NCI-H526 (cell line): ENCODE results near the gene DDIAS.
"Not testable (repeated sequence)": the region's sequence is repeated elsewhere in the genome, so short reads cannot be mapped to it uniquely, and the experiment has no call there.

Source experiments
- DNase-seq, 2 experiments: peaks; one replicate each; lab custom pipeline; 2025; lab: John Stamatoyannopoulos, UW

The DDIAS gene

GRCh38 chr11:82889133-82890001 lies 12.2 kb upstream of the DDIAS start:
- DNase-seq = no peak

- DNase-seq = no peak
Observed at GRCh38 chr11:82890002-82890341, 11.6 kb upstream of the DDIAS start.

- no peak for DNase-seq
Observed at GRCh38 chr11:82890936-82891335, 10.6 kb upstream of the DDIAS start.

GRCh38 chr11:82892611-82893169 lies 8.8 kb upstream of the DDIAS start:
- no peak for DNase-seq

- no peak for DNase-seq
Observed at GRCh38 chr11:82895437-82896091, 6.0 kb upstream of the DDIAS start.

- no peak for DNase-seq
Observed at GRCh38 chr11:82896183-82896582, 5.4 kb upstream of the DDIAS start.

- no peak for DNase-seq
Observed at GRCh38 chr11:82898241-82898640, 3.3 kb upstream of the DDIAS start.

- DNase-seq = peak in 1 of 2 experiments; percentile 6
Observed at GRCh38 chr11:82899186-82899820, 2.2 kb upstream of the DDIAS start.

- DNase-seq = no peak
Observed at GRCh38 chr11:82899957-82900276, 1.6 kb upstream of the DDIAS start.

- peak; percentile 86 to 96 for DNase-seq
Observed at GRCh38 chr11:82900277-82901164, 1.0 kb upstream of the DDIAS start, which contains the start of gene PRCP. Gene PRCP, minus strand, starts transcription at chr11:82900430. Its CDS starts 28 bp downstream, at chr11:82900402.

GRCh38 chr11:82901922-82902485 lies 468 bp downstream of the DDIAS start:
- peak in 1 of 2 experiments; percentile 24 for DNase-seq

GRCh38 chr11:82902880-82903279 lies 1.3 kb downstream of the DDIAS start:
- DNase-seq = no peak

GRCh38 chr11:82903843-82904586 lies 2.5 kb downstream of the DDIAS start:
- DNase-seq = no peak

- peak in 1 of 2 experiments; percentile 51 for DNase-seq
Observed at GRCh38 chr11:82906236-82906635, 4.7 kb downstream of the DDIAS start.

- DNase-seq = no peak
Observed at GRCh38 chr11:82906931-82907330, 5.4 kb downstream of the DDIAS start.

- DNase-seq = no peak
Observed at GRCh38 chr11:82907371-82907770, 5.8 kb downstream of the DDIAS start.

GRCh38 chr11:82908311-82908710 lies 6.8 kb downstream of the DDIAS start:
- no peak for DNase-seq

- no peak for DNase-seq
Observed at GRCh38 chr11:82909015-82909640, 7.6 kb downstream of the DDIAS start.

GRCh38 chr11:82919786-82920185 lies 18.2 kb downstream of the DDIAS start:
- DNase-seq = not testable (repeated sequence)

- DNase-seq = not testable (repeated sequence)
Observed at GRCh38 chr11:82920227-82920626, 18.7 kb downstream of the DDIAS start.
